Endothelial cell of umbilical vein (primary cell): ENCODE data around the gene CCDC73. TPM values are rescaled to one million over a fixed set of nuclear protein-coding genes. Genes with fewer than 3 reads are reported as not detected.

Experiments
- BruUV-seq: library from RNA; stranded (reverse); fragments of 400-500 nt; replicated peaks from 2 replicates; lab custom pipeline; 2021; lab: Mats Ljungman, UMichigan
- CTCF ChIA-PET: fragments of 300-600, 350-600 bp; sonication (Branson Sonifier 250); formaldehyde crosslinking; loops from one replicate; lab custom pipeline; 2021; ENCODE audit warnings: antibody characterized with exemption, inconsistent platforms; lab: Charles Lee
- POLR2A ChIA-PET: fragments of 300-600, 350-600 bp; sonication (Branson Sonifier 250); formaldehyde crosslinking; loops from one replicate; lab custom pipeline; 2021; ENCODE audit warnings: antibody characterized with exemption, inconsistent platforms; lab: Charles Lee
- DNase-seq: peaks from one replicate; pipeline ENCODE4 v3.0.0-alpha.2; 2011; ENCODE audit warnings: low read depth, low spot score
- FAIRE-seq: peaks from 2 replicates; lab custom pipeline; 2011; peaks lifted over from hg19 to GRCh38; lab: Jason Lieb, UNC
- H2AFZ ChIP-seq: 2 replicates; pipeline ENCODE4 v1.6.0; 2012; ENCODE audit warnings: low read depth, low read length, control low read depth, inconsistent platforms
- H3K27ac ChIP-seq: 2 replicates; pipeline ENCODE4 v1.5.1; 2011; ENCODE audit warnings: low read depth, mild to moderate bottlenecking, control low read depth, low read length, moderate library complexity; ENCODE audit not compliant: insufficient read depth
- H3K27me3 ChIP-seq, 2 experiments: 2 replicates each; pipeline versions ENCODE4 v1.6.0 to v1.6.1; 2011; ENCODE audit warnings: low read length in 2 of 2, mixed read lengths in 1 of 2; ENCODE audit not compliant: control insufficient read depth in 2 of 2, insufficient read depth in 2 of 2
- H3K36me3 ChIP-seq, 2 experiments: 2 replicates in 1 of 2; 3 replicates in 1 of 2; pipeline ENCODE4 v1.5.1; 2011; ENCODE audit warnings: low read length in 2 of 2, mild to moderate bottlenecking in 1 of 2, moderate library complexity in 1 of 2; ENCODE audit not compliant: control insufficient read depth in 2 of 2, insufficient read depth in 2 of 2; ENCODE audit errors: extremely low read depth in 1 of 2
- H3K4me1 ChIP-seq: 3 replicates; pipeline ENCODE4 v1.5.1; 2011; ENCODE audit warnings: mild to moderate bottlenecking, low read length; ENCODE audit not compliant: control insufficient read depth, insufficient read depth; ENCODE audit errors: extremely low read depth
- H3K4me2 ChIP-seq: 2 replicates; pipeline ENCODE4 v1.6.1; 2011; ENCODE audit warnings: low read length, control low read depth, mixed read lengths; ENCODE audit not compliant: insufficient read depth
- H3K4me3 ChIP-seq, 3 experiments: fragments of 200-600 bp in 1 of 3; sonication (generic), shearing (Covaris generic) in 1 of 3; replicated peaks in 1 of 3; 2 replicates each; pipeline ENCODE4 v1.5.1; 2011 to 2016; ENCODE audit warnings: control low read depth in 3 of 3, low read length in 3 of 3, mild to moderate bottlenecking in 2 of 3, inconsistent platforms in 1 of 3, low read depth in 1 of 3, moderate library complexity in 1 of 3; ENCODE audit not compliant: insufficient read depth in 1 of 3
- H3K79me2 ChIP-seq: 2 replicates; pipeline ENCODE4 v1.6.0; 2012; ENCODE audit warnings: low read length, inconsistent platforms; ENCODE audit not compliant: control insufficient read depth, insufficient read depth
- H3K9ac ChIP-seq: replicated peaks from 2 replicates; pipeline ENCODE3; 2011; ENCODE audit warnings: low read length, control low read depth; ENCODE audit not compliant: insufficient read depth; ENCODE audit errors: extremely low read depth
- H3K9me1 ChIP-seq: replicated peaks from 3 replicates; pipeline ENCODE4 v1.6.0; 2011; ENCODE audit warnings: mild to moderate bottlenecking, low read length; ENCODE audit not compliant: control insufficient read depth, insufficient read depth; ENCODE audit errors: extremely low read depth
- H3K9me3 ChIP-seq: replicated peaks from 2 replicates; pipeline ENCODE4 v1.5.1; 2012; ENCODE audit warnings: low read length, inconsistent platforms; ENCODE audit not compliant: control insufficient read depth, insufficient read depth
- H4K20me1 ChIP-seq: replicated peaks from 2 replicates; pipeline ENCODE3; 2011; ENCODE audit warnings: mild to moderate bottlenecking, low read length; ENCODE audit not compliant: control insufficient read depth, insufficient read depth; ENCODE audit errors: extremely low read depth
- EZH2 ChIP-seq: IDR thresholded peaks from 2 replicates; pipeline ENCODE4 v1.6.1; 2012; ENCODE audit warnings: borderline replicate concordance, low read depth, mild to moderate bottlenecking, moderate library complexity, low read length, inconsistent platforms; ENCODE audit not compliant: severe bottlenecking
- GATA2 ChIP-seq: IDR thresholded peaks from 2 replicates; pipeline ENCODE4 v1.7.0; 2011; ENCODE audit warnings: low read depth, mild to moderate bottlenecking, moderate library complexity, mixed read lengths, low read length; ENCODE audit not compliant: insufficient read length, insufficient read depth
- MYC ChIP-seq: IDR thresholded peaks from one replicate; pipeline ENCODE4 v1.6.1; 2011; ENCODE audit warnings: mild to moderate bottlenecking, low read depth, low read length
- POLR2A ChIP-seq: IDR thresholded peaks from 2 replicates; pipeline ENCODE4 v1.6.1; 2012; ENCODE audit warnings: low read depth, mild to moderate bottlenecking, control low read depth, low read length
- POLR2AphosphoS5 ChIP-seq: IDR thresholded peaks from 2 replicates; pipeline ENCODE4 v1.6.1; 2012; ENCODE audit warnings: low read depth, mild to moderate bottlenecking, control low read depth, low read length, moderate library complexity; ENCODE audit not compliant: insufficient read depth
- dilution Hi-C: fragments of 300-500 bp; cut with MboI; formaldehyde crosslinking; loops from one replicate; pipeline ENCODE4 v1.15.0; 2019; ENCODE audit warnings: low sequenced_read_pairs; ENCODE audit not compliant: extremely low pct_ligation_motif_present
- intact Hi-C: fragments of 100-400 bp; cut with micrococcal nuclease; formaldehyde crosslinking; loops from one replicate; pipeline ENCODE4 v1.10.0; 2022
- polyA plus RNA-seq, 4 experiments: library from polyadenylated mRNA; depleted of rRNA in 3 of 4; stranded (reverse) in 3 of 4; unstranded in 1 of 4; fragments of >200 nt; gene quantifications; 2 replicates each; pipeline versions ENCODE4 v1.2.1 to v1.2.3, GENCODE V29; 2011 to 2012; ENCODE audit warnings: missing spikeins in 1 of 4
- total RNA-seq: library from RNA; stranded (reverse); gene quantifications from 2 replicates; pipeline ENCODE4 v1.2.3, GENCODE V29; 2021
- TF ChIP-seq, protein P1 (sequence below): IDR thresholded peaks from 2 replicates; pipeline ENCODE4 v1.6.1; 2011; ENCODE audit not compliant: insufficient read depth, insufficient read length
- TF ChIP-seq, protein P2 (sequence below), 2 donors: IDR thresholded peaks; 1 replicate in 1 of 2; 2 replicates in 1 of 2; pipeline ENCODE4 v1.5.1; 2011; ENCODE audit warnings: low read length in 2 of 2, mild to moderate bottlenecking in 2 of 2, moderate library complexity in 2 of 2, control low read depth in 1 of 2, inconsistent platforms in 1 of 2, low read depth in 1 of 2; ENCODE audit not compliant: insufficient read depth in 1 of 2; ENCODE audit errors: extremely low read depth in 1 of 2

The CCDC73 gene
- total and polyA plus RNA-seq, 2 donors (not counting 3 experiments of a cell fraction or from before 2014, with no cell fraction given): not detected

GRCh38 chr11:32827276-32827675 lies 32.8 kb upstream of the CCDC73 start:
- H3K9me1 ChIP-seq: no peaks in the 10 kb centered on the region
- dilution Hi-C loops (no loop called here), intact Hi-C loops (no loop called here)
- H3K9ac ChIP-seq: no peak overlapping the region
- no peak overlapping the region for H3K4me3 ChIP-seq
- FAIRE-seq (no peak), DNase-seq (no peak)
- H3K79me2 ChIP-seq: no peaks in the 10 kb centered on the region
- ChIA-PET CTCF (no interaction called here), POLR2A (no interaction called here)
- no peaks in the 10 kb centered on the region for H4K20me1 ChIP-seq
- H3K9me3 ChIP-seq: no peaks in the 10 kb centered on the region
- H3K27me3 ChIP-seq: peaks cover 24 to 30% of the 10 kb centered on the region in 2 experiments
- BruUV-seq: no TSS peak
- peaks cover 8% of the 10 kb centered on the region for H3K4me1 ChIP-seq
- H3K4me2 ChIP-seq: no peak overlapping the region
- TF ChIP-seq MYC (no peak), POLR2A (no peak), EZH2 (no peak), GATA2 (no peak), POLR2AphosphoS5 (no peak)
- TF ChIP-seq, protein P1, sequence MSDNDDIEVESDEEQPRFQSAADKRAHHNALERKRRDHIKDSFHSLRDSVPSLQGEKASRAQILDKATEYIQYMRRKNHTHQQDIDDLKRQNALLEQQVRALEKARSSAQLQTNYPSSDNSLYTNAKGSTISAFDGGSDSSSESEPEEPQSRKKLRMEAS: no peak
- TF ChIP-seq, protein P2, sequence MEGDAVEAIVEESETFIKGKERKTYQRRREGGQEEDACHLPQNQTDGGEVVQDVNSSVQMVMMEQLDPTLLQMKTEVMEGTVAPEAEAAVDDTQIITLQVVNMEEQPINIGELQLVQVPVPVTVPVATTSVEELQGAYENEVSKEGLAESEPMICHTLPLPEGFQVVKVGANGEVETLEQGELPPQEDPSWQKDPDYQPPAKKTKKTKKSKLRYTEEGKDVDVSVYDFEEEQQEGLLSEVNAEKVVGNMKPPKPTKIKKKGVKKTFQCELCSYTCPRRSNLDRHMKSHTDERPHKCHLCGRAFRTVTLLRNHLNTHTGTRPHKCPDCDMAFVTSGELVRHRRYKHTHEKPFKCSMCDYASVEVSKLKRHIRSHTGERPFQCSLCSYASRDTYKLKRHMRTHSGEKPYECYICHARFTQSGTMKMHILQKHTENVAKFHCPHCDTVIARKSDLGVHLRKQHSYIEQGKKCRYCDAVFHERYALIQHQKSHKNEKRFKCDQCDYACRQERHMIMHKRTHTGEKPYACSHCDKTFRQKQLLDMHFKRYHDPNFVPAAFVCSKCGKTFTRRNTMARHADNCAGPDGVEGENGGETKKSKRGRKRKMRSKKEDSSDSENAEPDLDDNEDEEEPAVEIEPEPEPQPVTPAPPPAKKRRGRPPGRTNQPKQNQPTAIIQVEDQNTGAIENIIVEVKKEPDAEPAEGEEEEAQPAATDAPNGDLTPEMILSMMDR (IDR thresholded peaks at IDR 0.05; ENCODE audit: extremely low read depth in 1 of 2, insufficient read depth in 1 of 2, low read depth in 1 of 2, low read length in 2 of 2): no peak
- H3K36me3 ChIP-seq: no peaks in the 10 kb centered on the region
- H2AFZ ChIP-seq: no peak overlapping the region
- no peak overlapping the region for H3K27ac ChIP-seq
